Peyer's patch (tissue), 4 donors: Measurements from ENCODE around the gene GNG4. TPM values are rescaled to one million over a fixed set of nuclear protein-coding genes. Genes with fewer than 3 reads are reported as not detected.
A peak's percentile ranks its signal among the peaks of the same experiment; 100 is the strongest.

Experiments
- DNase-seq, 3 donors: peaks; one replicate each; pipeline ENCODE4 v3.0.0-alpha.2; 2017 to 2019
- H3K27ac ChIP-seq, 4 donors: fragments of 200-600 bp; sonication (generic); one replicate each; pipeline ENCODE4 v1.5.1; 2016 to 2019
- H3K27me3 ChIP-seq, 2 donors: fragments of 200-600 bp; sonication (generic); one replicate each; pipeline ENCODE4 v1.5.1; 2019
- H3K36me3 ChIP-seq, 3 donors: fragments of 200-600 bp; sonication (generic); one replicate each; pipeline ENCODE4 v1.5.1; 2016 to 2019
- H3K4me1 ChIP-seq, 4 donors: fragments of 200-600 bp; sonication (generic); one replicate each; pipeline ENCODE4 v1.5.1; 2016 to 2019
- H3K4me3 ChIP-seq, 4 donors: fragments of 200-600 bp; sonication (generic); 1 replicate in 3 of 4; 2 replicates in 1 of 4; pipeline ENCODE4 v1.5.1; 2016 to 2019; ENCODE audit warnings: mild to moderate bottlenecking in 1 of 4
- H3K9me3 ChIP-seq, 4 donors: fragments of 200-600 bp; sonication (generic); one replicate each; pipeline ENCODE4 v1.5.1; 2016 to 2019; ENCODE audit warnings: mild to moderate bottlenecking in 1 of 4
- CTCF ChIP-seq, 6 experiments: fragments of 450-650 bp in 4 of 6; fragments of 200-600 bp in 2 of 6; sonication (generic) in 1 of 6; IDR thresholded peaks; one replicate each; pipeline ENCODE4 v1.5.1; 2017 to 2019; ENCODE audit warnings: antibody characterized with exemption in 6 of 6, mild to moderate bottlenecking in 3 of 6, moderate library complexity in 1 of 6
- POLR2A ChIP-seq, 2 donors: fragments of 450-650 bp; IDR thresholded peaks; one replicate each; pipeline ENCODE4 v1.5.1; 2017; ENCODE audit warnings: antibody characterized with exemption in 2 of 2, mild to moderate bottlenecking in 2 of 2, moderate library complexity in 2 of 2
- total RNA-seq, 4 donors: library from RNA; depleted of rRNA; stranded (reverse); fragments of >200 nt; gene quantifications; one replicate each; pipeline ENCODE4 v1.1.0, GENCODE V29; 2016

The GNG4 gene
- 1 to 10 TPM; 1.6 to 9.1 (median 2.9) TPM for total RNA-seq

GRCh38 chr1:235649368-235650163 lies at the start of gene GNG4:
Gene GNG4 (minus strand): TSS chr1:235649784. CDS start chr1:235583838, 65,946 bp downstream.
- Histone ChIP-seq H3K4me3 (peak within 1 kb of the TSS; percentile 33 to 64 (median 58)), H3K4me1 (peaks cover 3 to 25% (median 14%) of the 10 kb centered on the region in 4 donors), H3K27ac (peak within 1 kb of the TSS in 1 of 4 donors; percentile 66), H3K36me3 (no peaks in the 10 kb centered on the region), H3K27me3 (peaks cover 0 to 9% of the 10 kb centered on the region in 2 donors), H3K9me3 (no peaks in the 10 kb centered on the region)
- no peak for DNase-seq
- TF ChIP-seq CTCF (IDR thresholded peaks at IDR 0.05) = no peak
- TF ChIP-seq POLR2A (IDR thresholded peaks at IDR 0.05) = no peak

GRCh38 chr1:235697508-235697907 lies 47.9 kb upstream of the GNG4 start:
- no peak overlapping the region for H3K27ac ChIP-seq
- DNase-seq = no peak
- H3K9me3 ChIP-seq = no peaks in the 10 kb centered on the region
- H3K36me3 ChIP-seq = peaks cover 0 to 43% (median 0%) of the 10 kb centered on the region in 3 donors
- no peaks in the 10 kb centered on the region for H3K4me1 ChIP-seq
- TF ChIP-seq CTCF (IDR thresholded peaks at IDR 0.05) (no peak), POLR2A (IDR thresholded peaks at IDR 0.05) (no peak)
- no peaks in the 10 kb centered on the region for H3K27me3 ChIP-seq
- no peak overlapping the region for H3K4me3 ChIP-seq

GRCh38 chr1:235689356-235689755 lies 39.8 kb upstream of the GNG4 start:
- H3K27me3 ChIP-seq = no peaks in the 10 kb centered on the region

GRCh38 chr1:235688096-235688495 lies 38.5 kb upstream of the GNG4 start:
- no peak for TF ChIP-seq POLR2A (IDR thresholded peaks at IDR 0.05)
- Histone ChIP-seq H3K27me3 (no peaks in the 10 kb centered on the region), H3K27ac (no peak overlapping the region), H3K4me1 (no peaks in the 10 kb centered on the region), H3K36me3 (peaks cover 0 to 45% (median 0%) of the 10 kb centered on the region in 3 donors), H3K9me3 (no peaks in the 10 kb centered on the region), H3K4me3 (no peak overlapping the region)
- no peak for DNase-seq

More at GRCh38 chr1:235689356-235689755, 39.8 kb upstream of the GNG4 start:
- Histone ChIP-seq H3K36me3 (peaks cover 0 to 49% (median 0%) of the 10 kb centered on the region in 3 donors), H3K4me3 (no peak overlapping the region), H3K4me1 (no peaks in the 10 kb centered on the region), H3K27ac (no peak overlapping the region), H3K9me3 (no peaks in the 10 kb centered on the region)
- TF ChIP-seq CTCF (IDR thresholded peaks at IDR 0.05) (no peak), POLR2A (IDR thresholded peaks at IDR 0.05) (no peak)
- no peak for DNase-seq

- Histone ChIP-seq H3K9me3 (no peaks in the 10 kb centered on the region), H3K4me3 (no peak overlapping the region), H3K27ac (no peak overlapping the region), H3K36me3 (peaks cover 0 to 13% (median 0%) of the 10 kb centered on the region in 3 donors), H3K27me3 (no peaks in the 10 kb centered on the region), H3K4me1 (no peaks in the 10 kb centered on the region)
- TF ChIP-seq POLR2A (IDR thresholded peaks at IDR 0.05) (no peak), CTCF (IDR thresholded peaks at IDR 0.05) (no peak)
- no peak for DNase-seq
These were observed 34.1 kb upstream of the GNG4 start for GRCh38 chr1:235683653-235684052.

GRCh38 chr1:235682216-235682615 lies 32.6 kb upstream of the GNG4 start:
- TF ChIP-seq POLR2A (IDR thresholded peaks at IDR 0.05) = no peak
- TF ChIP-seq CTCF (IDR thresholded peaks at IDR 0.05) = no peak

More at GRCh38 chr1:235682216-235682615, 32.6 kb upstream of the GNG4 start:
- H3K9me3 ChIP-seq = no peaks in the 10 kb centered on the region
- H3K4me3 ChIP-seq = no peak overlapping the region
- no peaks in the 10 kb centered on the region for H3K27me3 ChIP-seq
- H3K4me1 ChIP-seq = no peaks in the 10 kb centered on the region
- no peak for DNase-seq
- H3K36me3 ChIP-seq = peaks cover 0 to 13% (median 0%) of the 10 kb centered on the region in 3 donors
- H3K27ac ChIP-seq = no peak overlapping the region
